HG02981 (cell line): Measurements from ENCODE around the gene PROX2.

Experiments used
- ATAC-seq: cut with Tn5 transposase; IDR thresholded peaks from one replicate; pipeline ENCODE4 v1.9.1; 2021; ENCODE audit warnings: mild to moderate bottlenecking, moderate library complexity; ENCODE audit not compliant: unreplicated experiment

Gene PROX2

GRCh38 chr14:74910556-74910955 is 34.6 kb upstream of the PROX2 start:
- no peak for ATAC-seq

- ATAC-seq: no peak
These were observed 34.0 kb upstream of the PROX2 start for GRCh38 chr14:74909911-74910310.

DNA sequence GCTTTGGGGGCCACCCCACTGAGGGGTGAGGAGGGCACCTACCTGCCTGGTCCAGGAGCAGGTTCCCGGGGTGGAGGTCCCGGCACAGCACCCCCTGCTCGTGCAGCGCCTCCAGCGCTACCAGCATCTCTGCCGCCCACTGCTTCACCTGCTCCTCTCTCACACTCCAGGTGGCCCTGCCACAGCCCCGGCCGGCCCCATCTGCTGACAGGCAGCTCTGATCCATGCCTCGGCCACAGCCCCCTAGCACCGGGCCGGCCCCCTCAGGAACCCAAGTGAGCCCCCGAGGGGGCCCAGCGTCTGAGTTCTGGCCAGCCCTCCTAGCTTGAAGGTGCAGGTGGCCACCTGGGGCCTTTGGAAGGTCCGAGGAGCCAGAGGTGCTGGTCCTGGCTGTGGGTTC is 33.6 kb upstream of the PROX2 start:
- no peak for ATAC-seq

GRCh38 chr14:74908861-74909341 is 33.0 kb upstream of the PROX2 start:
- no peak for ATAC-seq

GRCh38 chr14:74907744-74908143 is 31.8 kb upstream of the PROX2 start:
- no peak for ATAC-seq

DNA sequence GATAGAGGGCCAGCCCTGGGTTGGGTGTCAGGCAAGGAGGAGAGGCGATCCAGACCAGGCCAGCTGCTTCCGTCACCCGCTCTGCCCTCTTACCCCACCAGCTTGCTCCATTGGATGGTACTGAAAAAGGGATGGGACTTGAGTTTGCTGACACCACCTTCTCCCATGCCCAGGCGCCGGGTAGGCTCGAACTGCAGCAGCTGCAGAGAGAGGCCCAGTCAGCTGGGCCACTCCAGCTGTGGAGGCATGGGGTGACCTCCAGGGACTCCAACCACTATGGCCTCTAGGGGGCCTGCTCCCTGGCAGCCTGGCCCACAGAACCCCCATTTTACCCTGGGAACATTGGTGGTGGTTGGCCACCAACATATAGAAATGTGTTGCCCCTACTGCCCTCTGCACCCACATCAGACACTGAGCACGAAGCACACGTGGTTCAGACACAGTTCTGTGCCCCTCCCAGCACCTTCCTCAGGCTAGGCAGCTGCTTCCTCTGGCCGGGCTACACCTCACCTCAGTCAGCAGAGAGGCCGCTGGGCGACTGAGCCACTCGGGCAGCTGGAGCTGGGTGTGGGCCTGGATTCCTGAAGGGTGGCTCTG is 31.1 kb upstream of the PROX2 start:
- no peak for ATAC-seq

DNA sequence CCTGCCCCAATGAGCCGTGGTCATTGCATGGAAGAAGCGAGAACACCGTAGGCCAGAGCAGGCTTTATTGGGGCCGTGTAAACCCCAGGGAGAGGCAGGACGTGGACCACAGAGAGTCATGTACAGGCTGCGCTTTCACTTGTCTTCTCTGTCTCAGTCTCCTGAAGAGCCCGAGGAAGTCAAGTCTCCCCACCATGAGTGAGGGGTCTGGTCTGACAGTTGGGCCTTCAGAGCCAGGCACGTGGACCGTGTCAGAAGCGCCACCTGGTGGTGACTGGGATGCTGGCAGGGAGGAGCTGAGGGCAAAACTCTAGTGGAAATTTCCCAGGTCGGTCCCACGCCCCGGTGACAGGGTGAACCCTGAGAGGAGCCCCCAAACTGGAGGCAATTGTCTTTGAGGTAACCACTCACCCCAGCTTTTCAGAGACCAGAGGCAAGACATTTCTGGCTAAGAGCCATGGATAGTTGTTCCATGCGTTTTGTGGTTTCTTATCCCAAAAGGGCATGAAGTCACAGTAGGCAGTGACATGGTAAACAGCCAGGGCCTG is 29.7 kb upstream of the PROX2 start:
- ATAC-seq: no peak

DNA sequence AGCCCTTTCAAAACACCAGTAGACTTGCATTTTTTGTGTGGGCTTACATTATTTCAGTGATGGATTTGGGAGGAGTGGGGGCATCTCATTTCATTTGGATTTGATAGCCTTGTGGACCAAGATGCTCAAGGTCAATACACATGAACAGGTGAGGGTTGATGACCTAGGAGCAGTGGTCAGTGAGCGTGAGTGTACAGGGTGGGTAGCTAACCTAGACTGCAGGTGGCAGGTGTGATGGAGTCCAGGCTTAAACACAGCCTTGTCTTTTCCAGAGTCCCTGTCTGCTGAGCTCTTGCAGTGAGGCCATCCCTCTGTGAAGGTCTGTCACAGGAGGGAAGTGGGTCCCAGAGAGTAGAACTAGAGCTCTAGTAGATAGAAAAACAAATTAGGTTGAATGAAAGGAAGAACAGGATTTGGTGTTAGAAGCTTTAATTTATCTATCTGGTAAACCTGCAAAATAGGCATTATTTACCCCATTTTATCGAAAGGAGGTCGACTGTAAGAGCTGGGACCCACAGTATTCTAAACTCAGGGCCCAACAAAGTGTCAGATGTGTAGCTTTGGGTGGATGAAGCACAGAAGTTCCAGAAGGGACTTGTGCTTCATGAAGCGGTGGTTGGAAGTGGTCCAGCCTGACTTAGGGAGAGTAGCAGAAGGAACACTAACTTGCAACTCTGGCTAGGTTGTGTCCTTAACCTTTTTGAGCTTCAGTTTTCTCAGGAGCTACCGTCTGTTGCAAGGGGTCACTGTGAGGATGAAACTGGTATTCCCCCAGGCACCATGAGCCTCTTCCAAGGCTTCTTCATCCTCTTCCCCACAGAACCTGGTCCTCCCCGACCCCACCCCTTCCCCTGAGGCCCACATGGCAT is 28.9 kb upstream of the PROX2 start:
- no peak for ATAC-seq

- no peak for ATAC-seq
These were observed 27.2 kb upstream of the PROX2 start for GRCh38 chr14:74902941-74903705.

- no peak for ATAC-seq
These were observed 22.7 kb upstream of the PROX2 start for GRCh38 chr14:74898694-74899093.

DNA sequence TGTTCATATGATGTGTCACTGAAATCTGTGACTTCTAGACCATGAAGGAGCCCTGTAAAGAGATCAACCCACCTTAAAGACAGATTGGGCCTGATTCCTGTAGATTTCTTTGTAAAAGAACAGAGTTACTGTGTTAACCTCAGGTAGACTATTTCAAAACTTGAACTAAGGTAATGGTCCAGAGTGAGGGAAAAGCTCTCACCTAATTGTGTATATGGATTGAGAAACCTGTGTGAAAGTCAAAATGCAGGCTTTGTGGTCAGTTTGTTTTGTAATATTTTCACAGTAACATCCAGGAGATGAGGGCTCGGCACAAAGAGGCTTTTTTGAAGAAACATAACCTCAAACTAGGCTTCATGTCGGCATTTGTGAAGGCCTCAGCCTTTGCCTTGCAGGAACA is 22.1 kb upstream of the PROX2 start:
- ATAC-seq: no peak

DNA sequence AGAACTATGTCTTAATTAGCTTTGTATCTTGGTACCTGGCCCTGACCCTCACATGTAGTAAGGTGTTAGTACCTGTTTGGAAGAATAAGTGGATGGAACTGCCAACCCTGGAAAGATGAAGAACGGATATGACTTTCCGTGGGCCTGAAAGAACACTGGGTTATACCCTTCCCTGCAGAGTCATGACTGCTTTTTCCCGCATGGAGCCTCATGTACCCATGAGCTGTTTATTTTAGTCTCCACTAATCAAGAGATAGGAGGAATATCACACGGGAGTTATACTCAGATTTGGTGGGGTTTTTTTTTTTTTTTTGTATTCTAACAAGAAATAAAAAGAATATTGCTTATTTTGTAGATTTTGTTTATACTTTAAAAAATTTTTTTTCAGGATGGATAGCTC is 21.7 kb upstream of the PROX2 start:
- ATAC-seq: no peak

- ATAC-seq: no peak
These were observed 20.5 kb upstream of the PROX2 start for GRCh38 chr14:74896400-74896799.

DNA sequence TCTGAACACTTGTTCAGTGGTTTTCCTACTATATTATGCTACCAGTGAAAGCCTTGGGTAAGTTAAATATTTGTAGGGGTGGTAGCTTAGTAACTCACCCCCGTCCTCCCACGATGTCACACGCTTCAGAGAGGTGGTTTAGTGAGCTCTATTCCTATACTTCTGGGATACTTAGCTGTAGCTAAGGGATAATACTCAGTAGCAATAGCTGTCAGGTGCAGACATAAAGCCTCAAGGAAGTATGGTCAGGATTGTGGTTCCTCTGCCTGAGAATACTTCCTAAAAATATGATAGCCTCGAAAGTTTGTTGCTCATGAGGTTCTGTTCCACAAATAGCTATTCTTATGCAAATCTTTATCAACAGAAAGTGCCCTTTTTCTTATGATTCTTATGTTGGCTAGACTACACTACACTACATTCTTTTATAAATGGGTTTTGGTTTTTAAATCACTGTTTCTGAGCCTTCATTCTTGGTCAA is 17.7 kb upstream of the PROX2 start:
- ATAC-seq: peak; percentile 67

DNA sequence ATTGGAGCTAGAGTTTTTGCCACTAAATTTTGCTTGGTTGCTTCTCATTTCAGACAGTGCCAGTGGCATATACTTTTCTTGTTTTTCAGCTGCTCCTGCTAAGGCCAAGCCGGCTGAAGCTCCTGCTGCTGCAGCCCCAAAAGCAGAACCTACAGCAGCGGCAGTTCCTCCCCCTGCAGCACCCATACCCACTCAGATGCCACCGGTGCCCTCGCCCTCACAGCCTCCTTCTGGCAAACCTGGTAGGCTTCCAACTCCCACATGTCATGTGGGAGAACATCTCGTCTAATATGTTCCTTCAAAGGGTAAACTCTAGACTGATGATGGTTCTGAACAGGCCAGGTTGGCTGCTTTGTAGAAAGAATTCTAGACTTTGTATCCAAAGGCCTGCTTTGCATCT is 16.8 kb upstream of the PROX2 start:
- ATAC-seq: no peak

- ATAC-seq: no peak
These were observed 15.9 kb upstream of the PROX2 start for GRCh38 chr14:74891870-74892269.

GRCh38 chr14:74890262-74890661 is 14.3 kb upstream of the PROX2 start:
- ATAC-seq: no peak

- ATAC-seq: no peak
These were observed 12.5 kb upstream of the PROX2 start for GRCh38 chr14:74888164-74889158.

GRCh38 chr14:74886001-74886400 is 10.1 kb upstream of the PROX2 start:
- no peak for ATAC-seq
